ENCODE data around the gene HNRNPR.
"Not testable (repeated sequence)": the region's sequence is repeated elsewhere in the genome, so short reads cannot be mapped to it uniquely, and the experiment has no call there.

The HNRNPR gene
- total RNA-seq = 76.2 to 163 (median 103) reads per million in 17 experiments

- DNase-seq = peak; percentile 100
These were observed at the start of gene HNRNPR for GRCh38 chr1:23344111-23344986. Gene HNRNPR, minus strand, starts transcription at chr1:23344284. Its CDS starts 3,276 bp downstream, at chr1:23341008.

- no peak for DNase-seq
These were observed 49.6 kb upstream of the HNRNPR start for GRCh38 chr1:23393706-23394105.

DNA sequence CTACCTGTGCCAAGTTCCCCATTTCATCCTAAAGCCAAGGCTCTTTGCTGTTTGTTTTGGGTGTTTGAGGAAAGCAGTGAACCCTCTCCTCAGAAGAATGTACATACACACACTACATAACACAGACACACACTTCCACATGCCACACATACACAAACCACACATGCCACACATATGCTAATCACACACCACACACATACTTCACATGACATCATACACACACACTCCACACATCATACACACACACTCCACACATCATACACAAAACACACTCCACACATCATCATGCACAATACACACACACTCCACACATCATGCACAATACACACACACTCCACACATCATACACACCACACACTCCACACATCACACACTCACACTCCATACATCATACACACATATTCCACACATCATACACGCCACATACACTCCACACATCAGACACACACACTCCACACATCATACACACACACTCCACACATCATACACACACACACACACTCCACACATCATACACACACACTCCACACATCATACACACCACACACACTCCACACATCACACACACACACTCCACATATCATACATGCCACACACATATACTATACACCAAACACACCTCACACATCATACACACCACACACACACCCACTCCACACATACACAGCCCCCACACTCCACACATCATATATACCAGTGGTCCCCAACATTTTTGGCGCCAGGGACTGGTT lies 48.2 kb upstream of the HNRNPR start:
- DNase-seq = no peak

- DNase-seq = peak in 1 of 4 experiments; percentile 31
These were observed 45.8 kb upstream of the HNRNPR start for GRCh38 chr1:23389837-23390321.

GRCh38 chr1:23387494-23387893 lies 43.4 kb upstream of the HNRNPR start:
- DNase-seq = no peak

DNA sequence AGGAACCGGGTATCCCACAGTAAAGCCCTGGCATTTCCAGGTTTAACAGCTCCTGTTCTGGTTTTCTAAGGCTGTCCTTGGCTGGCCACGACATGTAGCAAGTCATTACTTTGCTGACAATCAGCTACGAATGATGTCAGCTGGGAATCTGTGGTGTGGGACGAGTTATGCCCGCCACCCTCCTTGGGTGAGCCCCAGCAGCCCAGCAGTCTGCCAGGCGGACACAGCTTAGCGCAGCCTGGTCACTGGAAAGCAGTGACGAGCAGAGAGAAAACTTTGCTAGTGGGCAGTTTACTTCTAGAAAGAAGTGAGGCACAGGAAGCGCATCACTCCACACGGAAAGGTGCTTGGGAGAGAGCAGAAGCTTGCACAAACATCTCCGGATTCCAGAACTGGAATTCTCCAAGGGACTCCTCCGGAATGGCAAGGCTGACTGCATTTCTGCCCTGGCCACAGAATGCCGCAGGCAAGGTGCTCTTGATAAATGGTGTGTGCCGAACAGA lies 41.1 kb upstream of the HNRNPR start:
- DNase-seq = no peak

- peak in 3 of 4 experiments; percentile 27 to 59 (median 33) for DNase-seq
These were observed 40.4 kb upstream of the HNRNPR start for GRCh38 chr1:23384312-23385058.

DNA sequence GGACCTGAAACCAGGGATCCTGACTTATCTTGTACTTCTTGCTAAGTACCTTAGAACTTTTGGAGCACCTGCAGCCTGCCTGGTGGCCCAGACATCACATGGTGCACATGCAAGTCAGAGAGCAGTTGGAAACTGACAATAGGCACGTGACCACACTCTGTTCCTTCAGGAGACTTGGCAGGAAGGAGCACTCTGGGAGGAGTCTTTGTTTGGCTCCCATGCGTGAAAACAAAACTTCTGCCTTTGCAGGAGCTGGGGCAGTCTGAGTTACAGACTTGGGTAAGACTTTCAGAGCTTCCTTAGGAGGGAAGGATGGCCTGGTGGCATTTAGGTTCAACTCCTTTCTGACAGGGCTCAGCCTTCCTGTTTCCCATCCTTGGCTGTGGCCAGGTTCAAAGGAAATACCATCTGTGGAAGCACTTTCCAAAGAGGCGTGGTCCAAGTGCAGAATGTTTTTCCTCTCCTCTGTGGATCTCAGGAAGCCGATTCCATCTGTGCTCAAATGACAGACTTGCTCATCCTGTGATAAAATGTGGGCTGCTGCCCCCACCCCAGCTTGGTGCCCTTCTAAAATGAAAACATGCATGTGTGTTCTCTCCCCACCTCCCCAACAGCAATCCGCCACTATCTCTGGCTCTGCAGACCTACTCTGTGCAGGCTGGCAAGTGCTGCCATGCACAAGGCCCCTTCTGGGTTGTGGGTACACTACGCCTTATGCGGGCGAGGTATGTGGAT lies 39.7 kb upstream of the HNRNPR start:
- DNase-seq = no peak

GRCh38 chr1:23381233-23381885 lies 37.3 kb upstream of the HNRNPR start:
- DNase-seq = no peak

GRCh38 chr1:23380719-23381118 lies 36.6 kb upstream of the HNRNPR start:
- no peak for DNase-seq

GRCh38 chr1:23380236-23380635 lies 36.2 kb upstream of the HNRNPR start:
- DNase-seq = not testable (repeated sequence)

- DNase-seq = peak in 1 of 4 experiments; percentile 17
These were observed 33.1 kb upstream of the HNRNPR start for GRCh38 chr1:23376890-23377811.

DNA sequence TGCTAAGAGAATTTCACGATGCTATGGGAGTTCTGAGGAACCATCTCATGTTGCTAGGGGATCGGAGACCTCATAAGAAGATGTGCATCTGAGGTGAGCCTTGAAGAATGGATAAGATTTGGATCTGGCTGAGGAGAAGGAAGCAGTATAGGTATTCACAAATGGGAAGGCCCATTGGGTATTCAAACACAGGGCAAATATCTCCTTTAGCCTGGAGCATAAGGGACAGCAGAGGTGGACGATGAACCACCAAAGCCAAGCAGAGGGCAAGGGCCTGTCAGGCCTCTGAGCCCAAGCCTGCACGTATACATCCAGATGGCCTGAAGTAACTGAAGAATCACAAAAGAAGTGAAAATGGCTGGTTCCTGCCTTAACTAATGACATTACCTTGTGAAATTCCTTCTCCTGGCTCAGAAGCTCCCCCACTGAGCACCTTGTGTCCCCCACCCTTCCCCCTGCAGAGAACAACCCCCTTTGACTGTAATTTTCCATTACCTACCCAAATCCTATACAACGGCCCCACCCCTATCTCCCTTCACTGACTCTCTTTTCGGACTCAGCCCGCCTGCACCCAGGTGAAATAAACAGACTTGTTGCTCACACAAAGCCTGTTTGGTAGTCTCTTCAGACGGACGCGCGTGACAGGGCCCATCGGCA lies 30.1 kb upstream of the HNRNPR start:
- not testable (repeated sequence) for DNase-seq

GRCh38 chr1:23371987-23372880 lies 28.1 kb upstream of the HNRNPR start:
- DNase-seq = peak in 2 of 4 experiments; percentile 19 to 20

DNA sequence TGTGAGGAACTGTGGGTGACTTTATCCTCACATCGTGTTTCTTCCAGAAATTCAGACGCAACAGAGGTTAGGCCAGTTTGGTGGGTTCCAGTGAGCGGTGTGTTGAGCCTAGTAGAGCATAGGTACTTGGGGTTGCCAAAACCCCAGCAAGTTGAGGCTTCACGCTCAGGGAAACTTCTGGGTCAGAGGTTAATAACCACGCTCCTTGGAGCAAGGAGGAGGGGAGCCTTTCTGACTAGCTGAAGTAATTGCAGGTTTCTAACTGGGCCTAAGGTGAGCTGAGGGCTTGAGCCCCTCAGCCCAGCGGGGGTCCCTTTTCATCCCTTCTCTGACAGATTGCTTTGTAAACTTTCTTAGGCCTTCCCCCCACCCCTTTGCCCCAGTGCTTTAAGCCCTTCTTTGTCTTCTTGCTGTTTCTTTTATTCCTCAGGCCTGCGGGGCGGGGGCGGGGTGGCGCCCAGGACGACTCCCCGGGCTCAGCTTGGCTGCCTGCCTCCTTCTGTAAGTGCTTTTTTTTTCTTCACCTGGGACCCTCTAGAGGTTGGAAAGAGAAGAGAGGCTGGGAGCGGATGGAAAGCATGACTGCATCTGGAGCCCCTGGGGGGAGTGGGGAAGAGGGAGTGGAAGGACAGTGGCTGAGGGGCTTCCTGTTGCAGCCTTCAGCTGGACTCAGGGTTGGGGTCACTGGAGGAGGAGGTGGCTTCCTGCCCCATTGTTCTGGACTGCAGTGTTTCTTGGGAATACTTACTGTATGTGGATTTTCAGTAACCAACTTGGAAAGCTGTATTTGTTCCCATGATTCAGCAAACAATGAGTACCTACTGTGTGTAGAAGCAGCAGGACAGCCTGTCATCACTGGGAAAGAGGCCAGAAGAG lies 26.9 kb upstream of the HNRNPR start:
- no peak for DNase-seq

- no peak for DNase-seq
These were observed 26.2 kb upstream of the HNRNPR start for GRCh38 chr1:23370330-23370708.

DNA sequence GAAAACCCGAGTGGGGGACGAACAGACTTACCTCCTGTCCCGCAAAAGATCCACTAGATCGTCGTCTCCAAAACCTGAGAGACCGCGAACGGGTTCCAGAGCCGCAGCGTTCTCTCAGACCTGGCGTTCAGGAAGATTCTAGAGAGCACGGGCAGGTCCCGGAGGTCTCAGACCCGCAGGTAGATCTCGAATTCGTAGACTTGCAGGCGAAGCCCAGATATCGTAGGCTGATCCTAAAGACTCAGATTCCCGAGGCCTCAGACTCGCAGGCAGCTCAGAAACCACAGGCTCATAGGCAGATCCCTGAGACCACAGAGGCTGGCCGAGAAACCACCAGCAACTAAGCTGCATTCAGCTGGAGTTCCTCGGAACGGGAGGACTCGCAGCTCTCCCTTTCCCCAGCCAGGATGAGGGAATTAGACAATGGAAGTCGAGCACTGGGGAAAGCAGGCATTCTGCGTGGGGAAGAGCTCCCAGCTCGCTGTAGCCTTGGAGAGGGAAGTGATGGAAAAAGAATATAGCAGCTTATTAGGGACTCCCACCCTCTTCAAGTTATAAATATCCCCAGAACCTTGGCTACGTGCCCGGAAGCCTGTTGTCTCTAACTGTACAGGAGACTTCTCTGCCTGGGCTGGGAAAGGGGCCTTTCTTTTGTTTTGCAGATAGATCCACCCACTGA lies 25.4 kb upstream of the HNRNPR start, which contains the start of gene ZNF436:
Gene ZNF436, minus strand, starts transcription at position 502 of the 679 bp plus-strand sequence. CDS start 1,831 bp downstream, outside the sequence.
- DNase-seq = peak; percentile 75 to 83 (median 78)

Data from suppressor macrophage (primary cell).